Nephron progenitor cell (in vitro differentiated cells): ENCODE measurements around the gene CSNK1G3.

Source experiments
- DNase-seq: peaks from one replicate; pipeline ENCODE4 v3.0.0; 2021
- H3K27ac Mint-ChIP-seq: 2 replicates; pipeline ENCODE4 v1.8.0; 2021; ENCODE audit warnings: mild to moderate bottlenecking, moderate library complexity, mixed read lengths
- H3K27me3 Mint-ChIP-seq: 2 replicates; pipeline ENCODE4 v1.8.0; 2021; ENCODE audit warnings: mild to moderate bottlenecking, low read depth, mixed read lengths; ENCODE audit not compliant: poor library complexity
- H3K36me3 Mint-ChIP-seq: 2 replicates; pipeline ENCODE4 v1.8.0; 2021; ENCODE audit warnings: low read depth, mixed read lengths
- H3K4me1 Mint-ChIP-seq: 2 replicates; pipeline ENCODE4 v1.8.0; 2021; ENCODE audit warnings: mixed read lengths
- H3K4me3 Mint-ChIP-seq: 2 replicates; pipeline ENCODE4 v1.8.0; 2021; ENCODE audit warnings: mild to moderate bottlenecking, moderate library complexity, mixed read lengths
- H3K9me3 Mint-ChIP-seq: 2 replicates; pipeline ENCODE4 v1.8.0; 2021; ENCODE audit warnings: mild to moderate bottlenecking, moderate library complexity, mixed read lengths
- TF ChIP-seq, protein P1 (sequence below): fragments of 200-600 bp; sonication (generic); IDR thresholded peaks from 2 replicates; pipeline ENCODE4 v1.5.0; 2021; ENCODE audit warnings: antibody characterized with exemption

The CSNK1G3 gene

GRCh38 chr5:123665822-123666371 is 153.9 kb downstream of the CSNK1G3 start:
- Mint-ChIP-seq H3K27ac (no peak overlapping the region), H3K27me3 (peaks cover 9% of the 10 kb centered on the region), H3K4me1 (peaks cover 11% of the 10 kb centered on the region), H3K9me3 (peaks cover 50% of the 10 kb centered on the region), H3K4me3 (no peak overlapping the region), H3K36me3 (peaks cover 46% of the 10 kb centered on the region)
- DNase-seq = no peak
- TF ChIP-seq, protein P1, sequence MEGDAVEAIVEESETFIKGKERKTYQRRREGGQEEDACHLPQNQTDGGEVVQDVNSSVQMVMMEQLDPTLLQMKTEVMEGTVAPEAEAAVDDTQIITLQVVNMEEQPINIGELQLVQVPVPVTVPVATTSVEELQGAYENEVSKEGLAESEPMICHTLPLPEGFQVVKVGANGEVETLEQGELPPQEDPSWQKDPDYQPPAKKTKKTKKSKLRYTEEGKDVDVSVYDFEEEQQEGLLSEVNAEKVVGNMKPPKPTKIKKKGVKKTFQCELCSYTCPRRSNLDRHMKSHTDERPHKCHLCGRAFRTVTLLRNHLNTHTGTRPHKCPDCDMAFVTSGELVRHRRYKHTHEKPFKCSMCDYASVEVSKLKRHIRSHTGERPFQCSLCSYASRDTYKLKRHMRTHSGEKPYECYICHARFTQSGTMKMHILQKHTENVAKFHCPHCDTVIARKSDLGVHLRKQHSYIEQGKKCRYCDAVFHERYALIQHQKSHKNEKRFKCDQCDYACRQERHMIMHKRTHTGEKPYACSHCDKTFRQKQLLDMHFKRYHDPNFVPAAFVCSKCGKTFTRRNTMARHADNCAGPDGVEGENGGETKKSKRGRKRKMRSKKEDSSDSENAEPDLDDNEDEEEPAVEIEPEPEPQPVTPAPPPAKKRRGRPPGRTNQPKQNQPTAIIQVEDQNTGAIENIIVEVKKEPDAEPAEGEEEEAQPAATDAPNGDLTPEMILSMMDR = no peak
